ENCODE data around the gene C19orf53. TPM values are rescaled to one million over a fixed set of nuclear protein-coding genes. Genes with fewer than 3 reads are reported as not detected.
A peak's percentile ranks its signal among the peaks of the same experiment; 100 is the strongest.

Gene C19orf53
- total and polyA plus RNA-seq, 2 of the 13 experiments (the other 11 are each of a cell fraction or from before 2014, with no cell fraction given): 129 to 130 TPM

DNA sequence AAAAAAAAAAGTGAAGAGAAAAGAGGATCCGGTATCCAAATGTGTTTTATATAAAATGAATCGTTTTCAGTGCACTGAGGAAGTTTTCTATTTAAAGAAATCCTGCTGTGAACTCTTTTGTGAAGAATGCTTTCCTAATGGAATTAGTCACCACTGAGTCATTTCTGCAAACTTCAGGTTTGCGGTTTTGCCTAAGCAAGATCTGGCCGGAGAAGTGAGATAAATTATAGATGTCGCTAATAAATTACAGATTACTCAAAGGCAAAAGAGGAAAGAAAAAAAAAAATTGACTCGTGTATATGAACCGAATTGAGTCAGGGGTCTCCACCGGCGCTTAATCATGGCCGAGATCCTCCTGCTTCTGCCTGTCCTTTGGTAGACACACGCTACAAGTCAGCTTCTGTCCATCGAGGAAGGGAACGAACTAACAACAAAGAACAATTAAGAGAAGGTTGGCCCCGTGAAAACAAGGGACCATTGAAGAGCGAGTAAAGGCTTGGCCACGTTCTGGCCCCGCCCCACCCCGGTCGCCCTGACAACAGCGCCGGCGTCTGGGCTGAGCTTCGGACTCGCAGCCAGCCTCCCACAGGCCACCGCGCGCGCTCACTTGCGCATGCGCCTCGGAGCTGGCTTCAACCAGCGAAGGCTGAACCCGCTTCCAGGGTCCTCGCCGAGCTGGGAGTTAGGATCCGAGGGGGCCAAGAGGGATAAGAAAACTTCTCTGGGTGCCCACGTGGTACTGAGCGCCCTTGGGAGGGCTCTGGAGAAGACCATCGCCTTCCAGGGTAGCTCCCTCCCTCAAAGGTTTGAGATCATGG is 42.9 kb upstream of the C19orf53 start (continued):
- TF ChIP-seq, protein P1, sequence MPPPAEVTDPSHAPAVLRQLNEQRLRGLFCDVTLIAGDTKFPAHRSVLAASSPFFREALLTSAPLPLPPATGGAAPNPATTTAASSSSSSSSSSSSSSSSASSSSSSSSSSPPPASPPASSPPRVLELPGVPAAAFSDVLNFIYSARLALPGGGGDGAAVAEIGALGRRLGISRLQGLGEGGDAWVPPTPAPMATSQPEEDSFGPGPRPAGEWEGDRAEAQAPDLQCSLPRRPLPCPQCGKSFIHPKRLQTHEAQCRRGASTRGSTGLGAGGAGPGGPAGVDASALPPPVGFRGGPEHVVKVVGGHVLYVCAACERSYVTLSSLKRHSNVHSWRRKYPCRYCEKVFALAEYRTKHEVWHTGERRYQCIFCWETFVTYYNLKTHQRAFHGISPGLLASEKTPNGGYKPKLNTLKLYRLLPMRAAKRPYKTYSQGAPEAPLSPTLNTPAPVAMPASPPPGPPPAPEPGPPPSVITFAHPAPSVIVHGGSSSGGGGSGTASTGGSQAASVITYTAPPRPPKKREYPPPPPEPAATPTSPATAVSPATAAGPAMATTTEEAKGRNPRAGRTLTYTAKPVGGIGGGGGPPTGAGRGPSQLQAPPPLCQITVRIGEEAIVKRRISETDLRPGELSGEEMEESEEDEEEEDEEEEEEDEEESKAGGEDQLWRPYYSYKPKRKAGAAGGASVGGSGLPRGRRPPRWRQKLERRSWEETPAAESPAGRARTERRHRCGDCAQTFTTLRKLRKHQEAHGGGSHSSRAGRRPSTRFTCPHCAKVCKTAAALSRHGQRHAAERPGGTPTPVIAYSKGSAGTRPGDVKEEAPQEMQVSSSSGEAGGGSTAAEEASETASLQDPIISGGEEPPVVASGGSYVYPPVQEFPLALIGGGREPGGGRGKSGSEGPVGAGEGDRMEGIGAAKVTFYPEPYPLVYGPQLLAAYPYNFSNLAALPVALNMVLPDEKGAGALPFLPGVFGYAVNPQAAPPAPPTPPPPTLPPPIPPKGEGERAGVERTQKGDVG (CRISPR knock-in tag; IDR thresholded peaks at IDR 0.05; ENCODE audit: borderline replicate concordance): no peak
- TF ChIP-seq WIZ (CRISPR knock-in tag; IDR thresholded peaks at IDR 0.05): no peak
- peak; percentile 49; the same call in 1 of the 2 replicates for TF ChIP-seq ZNF136 (CRISPR knock-in tag; IDR thresholded peaks at IDR 0.05; ENCODE audit: low read depth)
- TF ChIP-seq, protein P2, sequence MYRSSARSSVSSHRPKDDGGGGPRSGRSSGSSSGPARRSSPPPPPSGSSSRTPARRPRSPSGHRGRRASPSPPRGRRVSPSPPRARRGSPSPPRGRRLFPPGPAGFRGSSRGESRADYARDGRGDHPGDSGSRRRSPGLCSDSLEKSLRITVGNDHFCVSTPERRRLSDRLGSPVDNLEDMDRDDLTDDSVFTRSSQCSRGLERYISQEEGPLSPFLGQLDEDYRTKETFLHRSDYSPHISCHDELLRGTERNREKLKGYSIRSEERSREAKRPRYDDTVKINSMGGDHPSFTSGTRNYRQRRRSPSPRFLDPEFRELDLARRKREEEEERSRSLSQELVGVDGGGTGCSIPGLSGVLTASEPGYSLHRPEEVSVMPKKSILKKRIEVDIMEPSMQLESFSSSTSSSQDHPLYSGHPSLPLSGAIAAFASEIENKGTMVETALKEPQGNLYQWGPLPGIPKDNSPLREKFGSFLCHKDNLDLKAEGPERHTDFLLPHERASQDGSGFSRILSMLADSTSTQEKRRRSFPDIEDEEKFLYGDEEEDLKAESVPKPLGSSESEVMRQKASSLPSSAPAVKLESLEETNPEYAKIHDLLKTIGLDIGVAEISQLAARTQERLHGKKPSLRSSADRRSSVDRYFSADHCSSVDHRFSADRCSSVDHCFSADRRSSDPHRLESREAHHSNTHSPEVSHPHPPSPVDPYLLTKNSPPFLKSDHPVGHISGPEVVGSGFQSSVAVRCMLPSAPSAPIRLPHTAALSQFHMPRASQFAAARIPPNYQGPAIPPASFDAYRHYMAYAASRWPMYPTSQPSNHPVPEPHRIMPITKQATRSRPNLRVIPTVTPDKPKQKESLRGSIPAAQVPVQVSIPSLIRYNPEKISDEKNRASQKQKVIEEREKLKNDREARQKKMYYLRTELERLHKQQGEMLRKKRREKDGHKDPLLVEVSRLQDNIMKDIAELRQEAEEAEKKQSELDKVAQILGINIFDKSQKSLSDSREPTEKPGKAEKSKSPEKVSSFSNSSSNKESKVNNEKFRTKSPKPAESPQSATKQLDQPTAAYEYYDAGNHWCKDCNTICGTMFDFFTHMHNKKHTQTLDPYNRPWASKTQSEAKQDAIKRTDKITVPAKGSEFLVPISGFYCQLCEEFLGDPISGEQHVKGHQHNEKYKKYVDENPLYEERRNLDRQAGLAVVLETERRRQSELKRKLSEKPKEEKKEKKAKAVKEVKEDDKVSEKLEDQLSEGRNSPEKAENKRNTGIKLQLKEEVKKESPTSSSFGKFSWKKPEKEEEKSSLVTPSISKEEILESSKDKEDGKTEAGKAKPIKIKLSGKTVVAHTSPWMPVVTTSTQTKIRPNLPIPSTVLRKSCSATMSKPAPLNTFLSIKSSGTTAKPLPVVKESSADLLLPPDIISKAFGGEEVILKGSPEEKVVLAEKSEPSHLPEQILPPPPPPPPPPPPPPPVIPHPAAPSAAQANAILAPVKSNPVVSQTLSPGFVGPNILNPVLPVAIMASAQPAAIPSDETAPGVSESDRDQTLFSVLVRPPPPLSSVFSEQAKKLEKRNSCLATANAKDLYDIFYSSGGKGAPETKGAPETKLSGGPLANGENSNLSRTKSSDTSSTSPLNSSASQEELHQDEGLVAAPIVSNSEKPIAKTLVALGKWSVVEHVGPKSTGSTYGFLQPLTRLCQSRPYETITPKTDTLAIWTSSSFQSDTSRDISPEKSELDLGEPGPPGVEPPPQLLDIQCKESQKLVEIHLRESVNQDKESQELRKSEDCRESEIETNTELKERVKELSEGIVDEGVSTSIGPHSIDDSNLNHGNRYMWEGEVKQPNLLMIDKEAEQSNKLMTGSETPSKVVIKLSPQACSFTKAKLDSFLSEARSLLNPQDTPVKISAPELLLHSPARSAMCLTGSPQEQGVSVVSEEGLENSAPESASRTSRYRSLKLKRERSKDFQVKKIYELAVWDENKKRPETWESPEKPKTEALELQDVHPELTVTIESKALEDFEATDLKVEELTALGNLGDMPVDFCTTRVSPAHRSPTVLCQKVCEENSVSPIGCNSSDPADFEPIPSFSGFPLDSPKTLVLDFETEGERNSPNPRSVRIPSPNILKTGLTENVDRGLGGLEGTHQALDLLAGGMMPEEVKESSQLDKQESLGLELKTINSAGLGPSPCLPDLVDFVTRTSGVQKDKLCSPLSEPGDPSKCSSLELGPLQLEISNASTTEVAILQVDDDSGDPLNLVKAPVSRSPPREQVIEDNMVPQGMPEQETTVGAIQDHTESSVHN (CRISPR knock-in tag; IDR thresholded peaks at IDR 0.05): 0 out of 2 replicates have a peak, but pooled peaks have one; percentile 33
- TF ChIP-seq, protein P3, sequence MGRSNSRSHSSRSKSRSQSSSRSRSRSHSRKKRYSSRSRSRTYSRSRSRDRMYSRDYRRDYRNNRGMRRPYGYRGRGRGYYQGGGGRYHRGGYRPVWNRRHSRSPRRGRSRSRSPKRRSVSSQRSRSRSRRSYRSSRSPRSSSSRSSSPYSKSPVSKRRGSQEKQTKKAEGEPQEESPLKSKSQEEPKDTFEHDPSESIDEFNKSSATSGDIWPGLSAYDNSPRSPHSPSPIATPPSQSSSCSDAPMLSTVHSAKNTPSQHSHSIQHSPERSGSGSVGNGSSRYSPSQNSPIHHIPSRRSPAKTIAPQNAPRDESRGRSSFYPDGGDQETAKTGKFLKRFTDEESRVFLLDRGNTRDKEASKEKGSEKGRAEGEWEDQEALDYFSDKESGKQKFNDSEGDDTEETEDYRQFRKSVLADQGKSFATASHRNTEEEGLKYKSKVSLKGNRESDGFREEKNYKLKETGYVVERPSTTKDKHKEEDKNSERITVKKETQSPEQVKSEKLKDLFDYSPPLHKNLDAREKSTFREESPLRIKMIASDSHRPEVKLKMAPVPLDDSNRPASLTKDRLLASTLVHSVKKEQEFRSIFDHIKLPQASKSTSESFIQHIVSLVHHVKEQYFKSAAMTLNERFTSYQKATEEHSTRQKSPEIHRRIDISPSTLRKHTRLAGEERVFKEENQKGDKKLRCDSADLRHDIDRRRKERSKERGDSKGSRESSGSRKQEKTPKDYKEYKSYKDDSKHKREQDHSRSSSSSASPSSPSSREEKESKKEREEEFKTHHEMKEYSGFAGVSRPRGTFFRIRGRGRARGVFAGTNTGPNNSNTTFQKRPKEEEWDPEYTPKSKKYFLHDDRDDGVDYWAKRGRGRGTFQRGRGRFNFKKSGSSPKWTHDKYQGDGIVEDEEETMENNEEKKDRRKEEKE (IDR thresholded peaks at IDR 0.05): no peak
- TF ChIP-seq, protein P4, sequence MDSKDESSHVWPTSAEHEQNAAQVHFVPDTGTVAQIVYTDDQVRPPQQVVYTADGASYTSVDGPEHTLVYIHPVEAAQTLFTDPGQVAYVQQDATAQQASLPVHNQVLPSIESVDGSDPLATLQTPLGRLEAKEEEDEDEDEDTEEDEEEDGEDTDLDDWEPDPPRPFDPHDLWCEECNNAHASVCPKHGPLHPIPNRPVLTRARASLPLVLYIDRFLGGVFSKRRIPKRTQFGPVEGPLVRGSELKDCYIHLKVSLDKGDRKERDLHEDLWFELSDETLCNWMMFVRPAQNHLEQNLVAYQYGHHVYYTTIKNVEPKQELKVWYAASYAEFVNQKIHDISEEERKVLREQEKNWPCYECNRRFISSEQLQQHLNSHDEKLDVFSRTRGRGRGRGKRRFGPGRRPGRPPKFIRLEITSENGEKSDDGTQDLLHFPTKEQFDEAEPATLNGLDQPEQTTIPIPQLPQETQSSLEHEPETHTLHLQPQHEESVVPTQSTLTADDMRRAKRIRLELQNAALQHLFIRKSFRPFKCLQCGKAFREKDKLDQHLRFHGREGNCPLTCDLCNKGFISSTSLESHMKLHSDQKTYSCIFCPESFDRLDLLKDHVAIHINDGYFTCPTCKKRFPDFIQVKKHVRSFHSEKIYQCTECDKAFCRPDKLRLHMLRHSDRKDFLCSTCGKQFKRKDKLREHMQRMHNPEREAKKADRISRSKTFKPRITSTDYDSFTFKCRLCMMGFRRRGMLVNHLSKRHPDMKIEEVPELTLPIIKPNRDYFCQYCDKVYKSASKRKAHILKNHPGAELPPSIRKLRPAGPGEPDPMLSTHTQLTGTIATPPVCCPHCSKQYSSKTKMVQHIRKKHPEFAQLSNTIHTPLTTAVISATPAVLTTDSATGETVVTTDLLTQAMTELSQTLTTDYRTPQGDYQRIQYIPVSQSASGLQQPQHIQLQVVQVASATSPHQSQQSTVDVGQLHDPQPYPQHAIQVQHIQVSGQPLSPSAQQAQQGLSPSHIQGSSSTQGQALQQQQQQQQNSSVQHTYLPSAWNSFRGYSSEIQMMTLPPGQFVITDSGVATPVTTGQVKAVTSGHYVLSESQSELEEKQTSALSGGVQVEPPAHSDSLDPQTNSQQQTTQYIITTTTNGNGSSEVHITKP (CRISPR knock-in tag; IDR thresholded peaks at IDR 0.05; ENCODE audit: low read depth): no peak
- peak; percentile 53; the same call in 1 of the 2 replicates for TF ChIP-seq KMT2B (CRISPR knock-in tag; IDR thresholded peaks at IDR 0.05)
- TF ChIP-seq POLR2A (IDR thresholded peaks at IDR 0.05; ENCODE audit: insufficient read depth in 1 of 2, low read depth in 2 of 2, low read length in 2 of 2): peak; percentile 84 to 93
- TF ChIP-seq BRD4 (CRISPR knock-in tag; IDR thresholded peaks at IDR 0.05): peak; percentile 66; the same call in 1 of the 2 replicates

Measured in HepG2 (cell line).